GM21381 (cell line): ENCODE results near the gene PSMA5.

Experiments used
- ATAC-seq: cut with Tn5 transposase; IDR thresholded peaks from one replicate; pipeline ENCODE4 v1.9.1; 2021; ENCODE audit warnings: mild to moderate bottlenecking, moderate library complexity; ENCODE audit not compliant: unreplicated experiment

The PSMA5 gene

GRCh38 chr1:109371341-109371739 lies 54.9 kb downstream of the PSMA5 start:
- no peak for ATAC-seq

- ATAC-seq = no peak
Measured at GRCh38 chr1:109370712-109371340, 55.4 kb downstream of the PSMA5 start.

GRCh38 chr1:109369167-109369746 lies 57.0 kb downstream of the PSMA5 start:
- ATAC-seq = no peak

GRCh38 chr1:109368464-109368863 lies 57.8 kb downstream of the PSMA5 start:
- no peak for ATAC-seq

- no peak for ATAC-seq
Measured at GRCh38 chr1:109367626-109368025, 58.6 kb downstream of the PSMA5 start.

- no peak for ATAC-seq
Measured at GRCh38 chr1:109365642-109366204, 60.5 kb downstream of the PSMA5 start.

- no peak for ATAC-seq
Measured at GRCh38 chr1:109361649-109362048, 64.6 kb downstream of the PSMA5 start.

GRCh38 chr1:109361069-109361468 lies 65.2 kb downstream of the PSMA5 start:
- ATAC-seq = no peak

GRCh38 chr1:109357616-109358015 lies 68.6 kb downstream of the PSMA5 start:
- ATAC-seq = no peak

GRCh38 chr1:109356915-109357314 lies 69.3 kb downstream of the PSMA5 start:
- no peak for ATAC-seq

- ATAC-seq = no peak
Measured at GRCh38 chr1:109356505-109356904, 69.7 kb downstream of the PSMA5 start.

GRCh38 chr1:109354929-109355328 lies 71.3 kb downstream of the PSMA5 start:
- no peak for ATAC-seq

GRCh38 chr1:109351457-109351856 lies 74.8 kb downstream of the PSMA5 start:
- ATAC-seq = no peak

GRCh38 chr1:109350655-109351054 lies 75.6 kb downstream of the PSMA5 start:
- ATAC-seq = no peak

- no peak for ATAC-seq
Measured at GRCh38 chr1:109350182-109350581, 76.1 kb downstream of the PSMA5 start.
